ENCODE measurements around the gene COX7A2L. TPM values are rescaled to one million over a fixed set of nuclear protein-coding genes. Genes with fewer than 3 reads are reported as not detected.

The COX7A2L gene
- polyA plus RNA-seq, 1 experiment, result 245 TPM

- Histone ChIP-seq H3K9me3 (ENCODE audit: control insufficient read depth, insufficient read depth, low read length) (peaks cover 16% of the 10 kb centered on the region; the same call in 1 of the 2 replicates), H3K27ac (ENCODE audit: low read depth, low read length) (no peak overlapping the region), H3K27me3 (ENCODE audit: control insufficient read depth, insufficient read depth, low read length) (no peaks in the 10 kb centered on the region), H3K4me3 (ENCODE audit: low read depth, low read length) (no peak overlapping the region)
- DNase-seq (ENCODE audit: low read depth, low spot score), result no peak
- CTCF ChIA-PET, result interaction anchor here (2.0 kb wide), 1 partner anchor 10 kb away, joined by 9 read pairs; no protein-coding TSS in a partner anchor
- TF ChIP-seq CTCF (IDR thresholded peaks at IDR 0.05; ENCODE audit: low read depth, low read length), result no peak
- POLR2A ChIA-PET, result no interaction called here
Measured at GRCh38 chr2:42339191-42339912, 21.7 kb downstream of the COX7A2L start.

- ChIA-PET POLR2A (no interaction called here), CTCF (interaction anchor here (2.0 kb wide), 1 partner anchor 10 kb away, joined by 9 read pairs; no protein-coding TSS in a partner anchor)
- Histone ChIP-seq H3K4me3 (ENCODE audit: low read depth, low read length) (no peak overlapping the region), H3K9me3 (ENCODE audit: control insufficient read depth, insufficient read depth, low read length) (peaks cover 16% of the 10 kb centered on the region; the same call in 1 of the 2 replicates), H3K27ac (ENCODE audit: low read depth, low read length) (no peak overlapping the region), H3K27me3 (ENCODE audit: control insufficient read depth, insufficient read depth, low read length) (no peaks in the 10 kb centered on the region)
- no peak for DNase-seq (ENCODE audit: low read depth, low spot score)
- TF ChIP-seq CTCF (IDR thresholded peaks at IDR 0.05; ENCODE audit: low read depth, low read length), result no peak
Measured at GRCh38 chr2:42338567-42339190, 22.3 kb downstream of the COX7A2L start.

- CTCF ChIA-PET, result interaction anchor here (2.0 kb wide), 1 partner anchor 9 kb away, joined by 9 read pairs; no protein-coding TSS in a partner anchor
- H3K27me3 ChIP-seq (ENCODE audit: control insufficient read depth, insufficient read depth, low read length), result no peaks in the 10 kb centered on the region
- H3K4me3 ChIP-seq (ENCODE audit: low read depth, low read length), result no peak overlapping the region
- H3K9me3 ChIP-seq (ENCODE audit: control insufficient read depth, insufficient read depth, low read length), result peaks cover 16% of the 10 kb centered on the region; the same call in 1 of the 2 replicates
- no peak for DNase-seq (ENCODE audit: low read depth, low spot score)
- H3K27ac ChIP-seq (ENCODE audit: low read depth, low read length), result no peak overlapping the region
- POLR2A ChIA-PET, result interaction anchor here (0.6 kb wide), 1 partner anchor 61 kb away, joined by 10 read pairs; no protein-coding TSS in a partner anchor
- TF ChIP-seq CTCF (IDR thresholded peaks at IDR 0.05; ENCODE audit: low read depth, low read length), result no peak
Measured at GRCh38 chr2:42337846-42338566, 23.0 kb downstream of the COX7A2L start.

DNA sequence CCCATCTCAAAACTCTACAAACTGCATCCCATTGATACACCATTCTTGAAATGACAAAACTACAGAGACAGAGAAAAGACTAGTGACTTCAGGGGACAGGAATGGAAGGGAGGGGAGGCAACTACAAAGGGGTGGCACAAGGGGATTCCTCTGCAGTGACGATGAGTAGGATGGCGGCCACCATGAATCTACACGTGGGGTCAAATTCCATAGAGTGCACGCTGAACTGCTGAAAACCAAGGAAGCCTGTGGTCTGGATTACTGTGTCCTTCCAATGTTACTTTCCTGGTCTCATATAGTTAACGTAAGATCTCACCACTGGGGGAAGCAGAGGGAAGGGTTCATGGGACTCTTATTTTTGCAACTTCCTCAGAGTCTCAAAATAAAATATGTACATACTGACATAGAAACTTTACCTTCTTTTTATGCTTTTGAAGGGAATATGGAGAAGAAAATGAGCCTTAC lies 23.6 kb downstream of the COX7A2L start:
- peak; percentile 21 for TF ChIP-seq CTCF (IDR thresholded peaks at IDR 0.05; ENCODE audit: low read depth, low read length)
- H3K27me3 ChIP-seq (ENCODE audit: control insufficient read depth, insufficient read depth, low read length), result no peaks in the 10 kb centered on the region
- H3K9me3 ChIP-seq (ENCODE audit: control insufficient read depth, insufficient read depth, low read length), result peaks cover 16% of the 10 kb centered on the region; the same call in 1 of the 2 replicates
- ChIA-PET POLR2A (no interaction called here), CTCF (no interaction called here)
- H3K4me3 ChIP-seq (ENCODE audit: low read depth, low read length), result no peak overlapping the region
- no peak for DNase-seq (ENCODE audit: low read depth, low spot score)
- H3K27ac ChIP-seq (ENCODE audit: low read depth, low read length), result no peak overlapping the region

All from AG04450 (cell line).